ENCODE data around the gene SLC15A5.

The SLC15A5 gene

GRCh38 chr12:16150276-16150675, 127.2 kb downstream of the SLC15A5 start:
- TF ChIP-seq CTCF (IDR thresholded peaks at IDR 0.05; ENCODE audit: poor library complexity, severe bottlenecking): no peak
- ATAC-seq (ENCODE audit: low read depth): no peak
- H3K27ac ChIP-seq (ENCODE audit: poor library complexity, severe bottlenecking): no peak overlapping the region

DNA sequence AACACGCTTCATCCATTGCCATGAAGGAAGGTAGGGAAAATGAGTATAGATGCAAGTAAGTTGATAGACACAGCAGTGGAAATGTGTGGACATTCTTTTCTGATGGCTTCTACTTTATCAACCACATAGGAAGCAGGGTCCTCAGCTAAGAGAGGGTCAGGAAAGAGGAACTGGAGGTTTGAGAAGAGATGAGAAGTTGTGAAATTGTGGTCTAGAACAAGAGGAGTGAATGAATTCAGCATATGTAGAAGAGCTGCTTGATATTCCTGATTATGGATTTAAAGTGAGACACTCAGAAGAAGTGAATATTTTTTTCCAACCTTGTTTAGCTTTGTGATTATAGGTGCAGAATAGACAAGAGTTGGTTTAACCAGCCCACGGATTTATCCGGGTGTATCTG, 128.5 kb downstream of the SLC15A5 start:
- no peaks in the 10 kb centered on the region for H3K27me3 ChIP-seq (ENCODE audit: insufficient read depth, poor library complexity, severe bottlenecking)
- no peaks in the 10 kb centered on the region for H3K9me3 ChIP-seq (ENCODE audit: severe bottlenecking)
- no peak overlapping the region for H3K4me3 ChIP-seq (ENCODE audit: severe bottlenecking)
- no peaks in the 10 kb centered on the region for H3K4me1 ChIP-seq (ENCODE audit: insufficient read depth, poor library complexity, severe bottlenecking)
- no peak for TF ChIP-seq CTCF (IDR thresholded peaks at IDR 0.05; ENCODE audit: poor library complexity, severe bottlenecking)
- H3K36me3 ChIP-seq (ENCODE audit: low read depth): no peaks in the 10 kb centered on the region
- DNase-seq (ENCODE audit: low spot score): no peak
- ATAC-seq (ENCODE audit: low read depth): no peak
- H3K27ac ChIP-seq (ENCODE audit: poor library complexity, severe bottlenecking): no peak overlapping the region

More at GRCh38 chr12:16150276-16150675, 127.2 kb downstream of the SLC15A5 start:
- no peaks in the 10 kb centered on the region for H3K36me3 ChIP-seq (ENCODE audit: low read depth)
- no peak overlapping the region for H3K4me3 ChIP-seq (ENCODE audit: severe bottlenecking)
- H3K27me3 ChIP-seq (ENCODE audit: insufficient read depth, poor library complexity, severe bottlenecking): no peaks in the 10 kb centered on the region
- no peaks in the 10 kb centered on the region for H3K9me3 ChIP-seq (ENCODE audit: severe bottlenecking)
- no peaks in the 10 kb centered on the region for H3K4me1 ChIP-seq (ENCODE audit: insufficient read depth, poor library complexity, severe bottlenecking)
- no peak for DNase-seq (ENCODE audit: low spot score)
